ENCODE results near the gene CTCFL. TPM values are rescaled to one million over a fixed set of nuclear protein-coding genes. Genes with fewer than 3 reads are reported as not detected.

CTCFL gene
- total RNA-seq, 1 donor from 2014 or later, result 0.09 TPM

- H3K4me3 Mint-ChIP-seq, result no peak overlapping the region
- no peaks in the 10 kb centered on the region for H3K36me3 Mint-ChIP-seq (ENCODE audit: low read depth)
- H3K27ac Mint-ChIP-seq (ENCODE audit: unreplicated experiment), result no peak overlapping the region
- H3K9me3 Mint-ChIP-seq, result no peaks in the 10 kb centered on the region
- DNase-seq (ENCODE audit: low read depth, low spot score), result no peak
- H3K4me1 Mint-ChIP-seq, result peaks cover 3% of the 10 kb centered on the region
- TF ChIP-seq CTCF (conservative IDR thresholded peaks at IDR 0.05), result no peak
- H3K27me3 Mint-ChIP-seq (ENCODE audit: low read depth), result peaks cover 29% of the 10 kb centered on the region
These were observed 36.7 kb upstream of the CTCFL start for GRCh38 chr20:57561356-57562279.

DNA sequence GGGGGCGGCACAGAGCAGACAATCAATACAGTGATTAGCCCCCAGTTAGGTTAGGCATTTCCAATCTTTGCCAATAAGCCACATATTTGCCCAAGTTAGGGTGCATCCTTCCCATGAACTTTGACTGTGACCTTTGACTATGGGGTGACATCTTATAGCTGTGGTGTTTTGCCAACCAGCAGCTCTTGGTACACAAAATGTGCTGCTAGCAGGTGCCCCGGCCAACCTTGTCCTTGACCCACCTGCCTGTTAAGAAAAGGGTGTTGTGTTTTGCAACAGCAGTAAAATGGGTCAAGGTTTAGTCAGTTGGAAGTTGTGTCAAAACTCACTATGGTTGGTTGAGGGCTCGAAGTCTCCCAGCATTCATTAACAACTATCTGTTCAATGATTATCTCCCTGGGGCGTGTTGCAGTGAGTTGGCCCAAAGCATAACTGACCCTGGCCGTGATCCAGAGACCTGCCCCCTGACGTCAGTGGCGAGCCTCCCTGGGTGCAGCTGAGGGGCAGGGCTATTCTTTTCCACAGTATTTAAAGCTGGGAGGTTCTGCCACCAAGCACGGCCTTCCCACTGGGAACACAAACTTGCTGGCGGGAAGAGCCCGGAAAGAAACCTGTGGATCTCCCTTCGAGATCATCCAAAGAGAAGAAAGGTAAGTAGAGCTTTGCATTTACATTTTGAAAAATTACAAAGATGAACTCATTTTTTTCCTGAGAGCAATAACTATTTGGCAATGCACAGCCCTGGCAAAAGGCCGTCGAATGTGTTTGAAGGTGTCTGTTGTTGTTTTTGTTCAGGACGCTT is 35.8 kb upstream of the CTCFL start, which contains the start of gene PCK1:
PCK1 (plus strand) TSS at position 557 of the 802 bp plus-strand sequence. CDS start 302 bp downstream, outside the sequence.
- Mint-ChIP-seq H3K27ac (ENCODE audit: unreplicated experiment) (no peak within 1 kb of the TSS), H3K27me3 (ENCODE audit: low read depth) (peaks cover 27% of the 10 kb centered on the region), H3K4me3 (no peak within 1 kb of the TSS), H3K9me3 (no peaks in the 10 kb centered on the region), H3K4me1 (peaks cover 3% of the 10 kb centered on the region), H3K36me3 (ENCODE audit: low read depth) (no peaks in the 10 kb centered on the region)
- TF ChIP-seq CTCF (conservative IDR thresholded peaks at IDR 0.05), result no peak
- no peak for DNase-seq (ENCODE audit: low read depth, low spot score)

DNA sequence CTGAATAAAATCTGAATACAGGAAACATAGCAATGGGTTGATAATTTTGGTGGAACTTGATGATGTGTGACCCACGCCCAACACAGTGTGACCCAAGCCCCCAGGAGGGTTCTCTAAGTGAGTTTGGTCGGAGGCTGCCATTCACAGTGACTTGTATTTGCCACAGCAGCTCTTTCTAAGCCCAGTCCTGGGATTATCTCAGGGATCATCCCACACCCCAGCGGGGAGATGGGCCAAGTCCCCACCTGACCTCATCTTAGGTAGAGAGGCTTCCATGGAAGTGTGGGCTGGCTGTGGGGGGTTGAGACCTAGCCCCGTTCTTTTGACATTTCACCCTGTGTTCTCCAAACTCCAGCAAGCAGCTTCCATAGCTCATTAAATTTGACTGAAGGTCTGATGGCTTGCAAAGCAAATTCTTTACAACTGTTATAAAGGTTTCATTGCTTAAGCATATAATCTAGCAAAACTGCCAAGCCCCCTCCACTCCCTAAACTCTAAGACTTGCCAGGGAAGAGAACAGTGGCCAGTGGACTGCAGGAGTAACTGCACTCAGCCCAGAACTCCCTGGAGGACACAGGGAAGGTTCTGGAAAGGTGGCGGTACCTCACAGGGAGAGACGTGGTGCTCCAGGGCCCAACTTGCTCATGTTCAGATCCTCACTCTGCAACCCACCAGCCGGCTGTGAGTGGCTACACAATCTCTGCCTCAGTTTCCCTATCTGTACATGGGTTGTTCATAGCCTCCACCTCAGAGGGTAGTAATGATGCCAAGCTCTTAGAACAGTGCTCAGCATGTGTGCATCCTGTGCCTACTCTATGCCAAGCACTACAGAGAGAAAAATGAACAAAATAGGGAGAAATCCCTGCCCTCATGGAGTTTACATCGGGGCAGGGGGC is 35.0 kb upstream of the CTCFL start:
- peaks cover 3% of the 10 kb centered on the region for H3K4me1 Mint-ChIP-seq
- H3K4me3 Mint-ChIP-seq, result no peak overlapping the region
- H3K27me3 Mint-ChIP-seq (ENCODE audit: low read depth), result peaks cover 34% of the 10 kb centered on the region
- no peaks in the 10 kb centered on the region for H3K36me3 Mint-ChIP-seq (ENCODE audit: low read depth)
- no peaks in the 10 kb centered on the region for H3K9me3 Mint-ChIP-seq
- H3K27ac Mint-ChIP-seq (ENCODE audit: unreplicated experiment), result no peak overlapping the region
- DNase-seq (ENCODE audit: low read depth, low spot score), result no peak
- TF ChIP-seq CTCF (conservative IDR thresholded peaks at IDR 0.05), result no peak

GRCh38 chr20:57559289-57559634 is 34.3 kb upstream of the CTCFL start:
- TF ChIP-seq CTCF (conservative IDR thresholded peaks at IDR 0.05), result no peak
- no peak overlapping the region for H3K27ac Mint-ChIP-seq (ENCODE audit: unreplicated experiment)
- no peaks in the 10 kb centered on the region for H3K9me3 Mint-ChIP-seq
- no peak overlapping the region for H3K4me3 Mint-ChIP-seq
- no peak for DNase-seq (ENCODE audit: low read depth, low spot score)
- no peaks in the 10 kb centered on the region for H3K36me3 Mint-ChIP-seq (ENCODE audit: low read depth)
- H3K4me1 Mint-ChIP-seq, result peaks cover 3% of the 10 kb centered on the region
- peaks cover 35% of the 10 kb centered on the region for H3K27me3 Mint-ChIP-seq (ENCODE audit: low read depth)
